A673 (cell line): ENCODE data around the gene ZFYVE28. TPM values are rescaled to one million over a fixed set of nuclear protein-coding genes. Genes with fewer than 3 reads are reported as not detected.

Experiments used
- BruUV-seq: library from RNA; stranded (reverse); fragments of 400-500 nt; replicated peaks from 2 replicates; lab custom pipeline; 2021; lab: Mats Ljungman, UMichigan
- CTCF ChIA-PET: fragments of 300-600 bp; sonication (Branson Sonifier 250); formaldehyde crosslinking; loops from one replicate; lab custom pipeline; 2022; ENCODE audit warnings: antibody characterized with exemption; lab: Charles Lee
- POLR2A ChIA-PET: fragments of 300-600 bp; sonication (Branson Sonifier 250); formaldehyde crosslinking; loops from one replicate; lab custom pipeline; 2022; ENCODE audit warnings: antibody characterized with exemption; ENCODE audit not compliant: low non-redundant PET; lab: Charles Lee
- DNase-seq: peaks from one replicate; pipeline ENCODE4 v3.0.0-alpha.2; 2015; ENCODE audit warnings: low spot score
- H3K27ac ChIP-seq: fragments of 200-600 bp; sonication (generic); 2 replicates; pipeline ENCODE4 v1.5.1; 2016; ENCODE audit warnings: mixed run types, low read depth, mild to moderate bottlenecking, mixed read lengths, antibody characterized with exemption, low read length; ENCODE audit not compliant: poor library complexity, severe bottlenecking
- H3K27me3 ChIP-seq: fragments of 200-600 bp; sonication (generic); replicated peaks from 2 replicates; pipeline ENCODE4 v1.6.1; 2017; ENCODE audit warnings: mixed run types, low read depth, mild to moderate bottlenecking, mixed read lengths, antibody characterized with exemption, low read length; ENCODE audit not compliant: insufficient read depth, poor library complexity
- H3K36me3 ChIP-seq: fragments of 200-600 bp; sonication (generic); 2 replicates; pipeline ENCODE4 v1.6.1; 2016; ENCODE audit warnings: mixed run types, mild to moderate bottlenecking, mixed read lengths, antibody characterized with exemption, low read length; ENCODE audit not compliant: insufficient read depth, poor library complexity, severe bottlenecking
- H3K4me1 ChIP-seq: fragments of 200-600 bp; sonication (generic); 2 replicates; pipeline ENCODE4 v1.6.1; 2017; ENCODE audit warnings: mixed run types, mild to moderate bottlenecking, mixed read lengths, antibody characterized with exemption, low read length; ENCODE audit not compliant: insufficient read depth, poor library complexity, severe bottlenecking
- H3K4me3 ChIP-seq: fragments of 200-600 bp; sonication (generic); 2 replicates; pipeline ENCODE4 v1.5.1; 2016; ENCODE audit warnings: low read depth, mixed run types, mild to moderate bottlenecking, mixed read lengths, low read length; ENCODE audit not compliant: poor library complexity, severe bottlenecking
- H3K9me3 ChIP-seq: fragments of 200-600 bp; sonication (generic); 2 replicates; pipeline ENCODE4 v1.6.1; 2016; ENCODE audit warnings: mixed run types, low read depth, mild to moderate bottlenecking, mixed read lengths, antibody characterized with exemption, low read length; ENCODE audit not compliant: poor library complexity, severe bottlenecking
- CTCF ChIP-seq: fragments of 300-800, 200-600 bp; sonication (generic); conservative IDR thresholded peaks from 2 replicates; pipeline ENCODE4 v1.5.1; 2017; ENCODE audit warnings: low read depth, mild to moderate bottlenecking, antibody characterized with exemption, low read length, moderate library complexity, mixed read lengths
- EZH2 ChIP-seq: fragments of 200-600 bp; sonication (generic); IDR thresholded peaks from 2 replicates; pipeline ENCODE4 v1.6.1; 2017; ENCODE audit warnings: borderline replicate concordance, low read depth, mild to moderate bottlenecking, mixed read lengths, antibody characterized with exemption, low read length; ENCODE audit not compliant: poor library complexity, severe bottlenecking
- intact Hi-C: fragments of 100-400 bp; cut with micrococcal nuclease; formaldehyde crosslinking; loops from one replicate; pipeline ENCODE4 v1.10.0; 2022; ENCODE audit not compliant: unreplicated experiment
- total RNA-seq: library from RNA; stranded (reverse); gene quantifications from 2 replicates; pipeline ENCODE4 v1.2.3, GENCODE V29; 2021

ZFYVE28 gene
- total RNA-seq, 1 experiment from 2014 or later: 8.6 TPM

- no peak for TF ChIP-seq EZH2
- TF ChIP-seq CTCF: no peak
- no TSS peak for BruUV-seq
- H3K9me3 ChIP-seq: no peaks in the 10 kb centered on the region
- POLR2A ChIA-PET: no interaction called here
- no peak for DNase-seq
- no peaks in the 10 kb centered on the region for H3K36me3 ChIP-seq
- intact Hi-C loops: no loop called here
- H3K27ac ChIP-seq: no peak overlapping the region
- no peak overlapping the region for H3K4me3 ChIP-seq
- peaks cover 18% of the 10 kb centered on the region for H3K4me1 ChIP-seq
- no peaks in the 10 kb centered on the region for H3K27me3 ChIP-seq
- CTCF ChIA-PET: no interaction called here
These were observed 169.6 kb downstream of the ZFYVE28 start for GRCh38 chr4:2248821-2249261.

- POLR2A ChIA-PET: no interaction called here
- no peak overlapping the region for H3K4me3 ChIP-seq
- DNase-seq: no peak
- H3K36me3 ChIP-seq: no peaks in the 10 kb centered on the region
- H3K9me3 ChIP-seq: no peaks in the 10 kb centered on the region
- H3K27me3 ChIP-seq: no peaks in the 10 kb centered on the region
- H3K27ac ChIP-seq: no peak overlapping the region
- CTCF ChIA-PET: no interaction called here
- TF ChIP-seq EZH2 (no peak), CTCF (no peak)
- BruUV-seq: no TSS peak
- H3K4me1 ChIP-seq: peaks cover 22% of the 10 kb centered on the region
- intact Hi-C loops: no loop called here
These were observed 170.2 kb downstream of the ZFYVE28 start for GRCh38 chr4:2248044-2248780.

- Histone ChIP-seq H3K4me1 (peaks cover 22% of the 10 kb centered on the region), H3K4me3 (no peak overlapping the region), H3K27me3 (no peaks in the 10 kb centered on the region), H3K9me3 (no peaks in the 10 kb centered on the region), H3K36me3 (no peaks in the 10 kb centered on the region), H3K27ac (no peak overlapping the region)
- POLR2A ChIA-PET: no interaction called here
- CTCF ChIA-PET: no interaction called here
- BruUV-seq: no TSS peak
- intact Hi-C loops: no loop called here
- DNase-seq: no peak
- TF ChIP-seq CTCF (no peak), EZH2 (no peak)
These were observed 171.1 kb downstream of the ZFYVE28 start for GRCh38 chr4:2247128-2248043.
